Endothelial cell of umbilical vein (primary cell): ENCODE data around the gene GSTCD. TPM values are rescaled to one million over a fixed set of nuclear protein-coding genes. Genes with fewer than 3 reads are reported as not detected.
A peak's percentile ranks its signal among the peaks of the same experiment; 100 is the strongest.

Source experiments
- BruUV-seq: library from RNA; stranded (reverse); fragments of 400-500 nt; replicated peaks from 2 replicates; lab custom pipeline; 2021; lab: Mats Ljungman, UMichigan
- CTCF ChIA-PET: fragments of 300-600, 350-600 bp; sonication (Branson Sonifier 250); formaldehyde crosslinking; loops from one replicate; lab custom pipeline; 2021; ENCODE audit warnings: antibody characterized with exemption, inconsistent platforms; lab: Charles Lee
- POLR2A ChIA-PET: fragments of 300-600, 350-600 bp; sonication (Branson Sonifier 250); formaldehyde crosslinking; loops from one replicate; lab custom pipeline; 2021; ENCODE audit warnings: antibody characterized with exemption, inconsistent platforms; lab: Charles Lee
- DNase-seq: peaks from one replicate; pipeline ENCODE4 v3.0.0-alpha.2; 2011; ENCODE audit warnings: low read depth, low spot score
- FAIRE-seq: peaks from 2 replicates; lab custom pipeline; 2011; peaks lifted over from hg19 to GRCh38; lab: Jason Lieb, UNC
- H2AFZ ChIP-seq: 2 replicates; pipeline ENCODE4 v1.6.0; 2012; ENCODE audit warnings: low read depth, low read length, control low read depth, inconsistent platforms
- H3K27ac ChIP-seq: 2 replicates; pipeline ENCODE4 v1.5.1; 2011; ENCODE audit warnings: low read depth, mild to moderate bottlenecking, control low read depth, low read length, moderate library complexity; ENCODE audit not compliant: insufficient read depth
- H3K27me3 ChIP-seq, 2 experiments: 2 replicates each; pipeline versions ENCODE4 v1.6.0 to v1.6.1; 2011; ENCODE audit warnings: low read length in 2 of 2, mixed read lengths in 1 of 2; ENCODE audit not compliant: control insufficient read depth in 2 of 2, insufficient read depth in 2 of 2
- H3K36me3 ChIP-seq, 2 experiments: 2 replicates in 1 of 2; 3 replicates in 1 of 2; pipeline ENCODE4 v1.5.1; 2011; ENCODE audit warnings: low read length in 2 of 2, mild to moderate bottlenecking in 1 of 2, moderate library complexity in 1 of 2; ENCODE audit not compliant: control insufficient read depth in 2 of 2, insufficient read depth in 2 of 2; ENCODE audit errors: extremely low read depth in 1 of 2
- H3K4me1 ChIP-seq: 3 replicates; pipeline ENCODE4 v1.5.1; 2011; ENCODE audit warnings: mild to moderate bottlenecking, low read length; ENCODE audit not compliant: control insufficient read depth, insufficient read depth; ENCODE audit errors: extremely low read depth
- H3K4me2 ChIP-seq: 2 replicates; pipeline ENCODE4 v1.6.1; 2011; ENCODE audit warnings: low read length, control low read depth, mixed read lengths; ENCODE audit not compliant: insufficient read depth
- H3K4me3 ChIP-seq, 3 experiments: fragments of 200-600 bp in 1 of 3; sonication (generic), shearing (Covaris generic) in 1 of 3; replicated peaks in 1 of 3; 2 replicates each; pipeline ENCODE4 v1.5.1; 2011 to 2016; ENCODE audit warnings: control low read depth in 3 of 3, low read length in 3 of 3, mild to moderate bottlenecking in 2 of 3, inconsistent platforms in 1 of 3, low read depth in 1 of 3, moderate library complexity in 1 of 3; ENCODE audit not compliant: insufficient read depth in 1 of 3
- H3K79me2 ChIP-seq: 2 replicates; pipeline ENCODE4 v1.6.0; 2012; ENCODE audit warnings: low read length, inconsistent platforms; ENCODE audit not compliant: control insufficient read depth, insufficient read depth
- H3K9ac ChIP-seq: replicated peaks from 2 replicates; pipeline ENCODE3; 2011; ENCODE audit warnings: low read length, control low read depth; ENCODE audit not compliant: insufficient read depth; ENCODE audit errors: extremely low read depth
- H3K9me1 ChIP-seq: replicated peaks from 3 replicates; pipeline ENCODE4 v1.6.0; 2011; ENCODE audit warnings: mild to moderate bottlenecking, low read length; ENCODE audit not compliant: control insufficient read depth, insufficient read depth; ENCODE audit errors: extremely low read depth
- H3K9me3 ChIP-seq: replicated peaks from 2 replicates; pipeline ENCODE4 v1.5.1; 2012; ENCODE audit warnings: low read length, inconsistent platforms; ENCODE audit not compliant: control insufficient read depth, insufficient read depth
- H4K20me1 ChIP-seq: replicated peaks from 2 replicates; pipeline ENCODE3; 2011; ENCODE audit warnings: mild to moderate bottlenecking, low read length; ENCODE audit not compliant: control insufficient read depth, insufficient read depth; ENCODE audit errors: extremely low read depth
- EZH2 ChIP-seq: IDR thresholded peaks from 2 replicates; pipeline ENCODE4 v1.6.1; 2012; ENCODE audit warnings: borderline replicate concordance, low read depth, mild to moderate bottlenecking, moderate library complexity, low read length, inconsistent platforms; ENCODE audit not compliant: severe bottlenecking
- FOS ChIP-seq: IDR thresholded peaks from 2 replicates; pipeline ENCODE4 v1.6.1; 2011; ENCODE audit warnings: mild to moderate bottlenecking, low read length, moderate library complexity, borderline replicate concordance; ENCODE audit not compliant: insufficient read depth
- GATA2 ChIP-seq: IDR thresholded peaks from 2 replicates; pipeline ENCODE4 v1.7.0; 2011; ENCODE audit warnings: low read depth, mild to moderate bottlenecking, moderate library complexity, mixed read lengths, low read length; ENCODE audit not compliant: insufficient read length, insufficient read depth
- JUN ChIP-seq: IDR thresholded peaks from 2 replicates; pipeline ENCODE4 v1.6.1; 2011; ENCODE audit warnings: borderline replicate concordance, low read depth; ENCODE audit not compliant: insufficient read length, insufficient read depth
- MYC ChIP-seq: IDR thresholded peaks from one replicate; pipeline ENCODE4 v1.6.1; 2011; ENCODE audit warnings: mild to moderate bottlenecking, low read depth, low read length
- POLR2A ChIP-seq: IDR thresholded peaks from 2 replicates; pipeline ENCODE4 v1.6.1; 2012; ENCODE audit warnings: low read depth, mild to moderate bottlenecking, control low read depth, low read length
- POLR2AphosphoS5 ChIP-seq: IDR thresholded peaks from 2 replicates; pipeline ENCODE4 v1.6.1; 2012; ENCODE audit warnings: low read depth, mild to moderate bottlenecking, control low read depth, low read length, moderate library complexity; ENCODE audit not compliant: insufficient read depth
- dilution Hi-C: fragments of 300-500 bp; cut with MboI; formaldehyde crosslinking; loops from one replicate; pipeline ENCODE4 v1.15.0; 2019; ENCODE audit warnings: low sequenced_read_pairs; ENCODE audit not compliant: extremely low pct_ligation_motif_present
- intact Hi-C: fragments of 100-400 bp; cut with micrococcal nuclease; formaldehyde crosslinking; loops from one replicate; pipeline ENCODE4 v1.10.0; 2022
- polyA plus RNA-seq, 4 experiments: library from polyadenylated mRNA; depleted of rRNA in 3 of 4; stranded (reverse) in 3 of 4; unstranded in 1 of 4; fragments of >200 nt; gene quantifications; 2 replicates each; pipeline versions ENCODE4 v1.2.1 to v1.2.3, GENCODE V29; 2011 to 2012; ENCODE audit warnings: missing spikeins in 1 of 4
- total RNA-seq: library from RNA; stranded (reverse); gene quantifications from 2 replicates; pipeline ENCODE4 v1.2.3, GENCODE V29; 2021
- TF ChIP-seq, protein P1 (sequence below): IDR thresholded peaks from 2 replicates; pipeline ENCODE4 v1.6.1; 2011; ENCODE audit not compliant: insufficient read depth, insufficient read length
- TF ChIP-seq, protein P2 (sequence below), 2 donors: IDR thresholded peaks; 1 replicate in 1 of 2; 2 replicates in 1 of 2; pipeline ENCODE4 v1.5.1; 2011; ENCODE audit warnings: low read length in 2 of 2, mild to moderate bottlenecking in 2 of 2, moderate library complexity in 2 of 2, control low read depth in 1 of 2, inconsistent platforms in 1 of 2, low read depth in 1 of 2; ENCODE audit not compliant: insufficient read depth in 1 of 2; ENCODE audit errors: extremely low read depth in 1 of 2

The GSTCD gene
- total and polyA plus RNA-seq, 2 donors (not counting 3 experiments of a cell fraction or from before 2014, with no cell fraction given) = 3.3 to 11.3 TPM

DNA sequence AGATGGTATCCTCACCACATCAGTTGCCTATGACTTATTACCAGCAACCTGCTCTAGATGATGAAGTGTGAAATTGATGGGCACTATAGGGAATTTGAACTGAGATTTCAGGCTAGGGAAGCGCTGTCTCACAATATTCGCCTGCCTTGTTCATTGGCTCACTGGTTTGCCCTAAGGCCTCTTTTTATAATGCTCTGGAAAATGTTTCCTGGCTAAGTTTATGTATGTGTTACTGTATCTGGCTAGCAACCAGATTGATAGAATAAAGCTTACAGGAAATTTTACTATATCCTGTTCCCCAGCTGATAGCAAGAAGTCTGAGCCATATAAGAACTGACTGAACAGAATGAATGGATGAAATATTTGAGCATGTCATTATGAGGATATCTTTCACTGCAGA, 71.6 kb downstream of the GSTCD start:
- no peaks in the 10 kb centered on the region for H4K20me1 ChIP-seq
- H3K4me1 ChIP-seq = peaks cover 5% of the 10 kb centered on the region
- TF ChIP-seq, protein P1, sequence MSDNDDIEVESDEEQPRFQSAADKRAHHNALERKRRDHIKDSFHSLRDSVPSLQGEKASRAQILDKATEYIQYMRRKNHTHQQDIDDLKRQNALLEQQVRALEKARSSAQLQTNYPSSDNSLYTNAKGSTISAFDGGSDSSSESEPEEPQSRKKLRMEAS = no peak
- TF ChIP-seq GATA2 (no peak), POLR2A (no peak), JUN (no peak), MYC (no peak), FOS (no peak), EZH2 (no peak), POLR2AphosphoS5 (no peak)
- TF ChIP-seq, protein P2, sequence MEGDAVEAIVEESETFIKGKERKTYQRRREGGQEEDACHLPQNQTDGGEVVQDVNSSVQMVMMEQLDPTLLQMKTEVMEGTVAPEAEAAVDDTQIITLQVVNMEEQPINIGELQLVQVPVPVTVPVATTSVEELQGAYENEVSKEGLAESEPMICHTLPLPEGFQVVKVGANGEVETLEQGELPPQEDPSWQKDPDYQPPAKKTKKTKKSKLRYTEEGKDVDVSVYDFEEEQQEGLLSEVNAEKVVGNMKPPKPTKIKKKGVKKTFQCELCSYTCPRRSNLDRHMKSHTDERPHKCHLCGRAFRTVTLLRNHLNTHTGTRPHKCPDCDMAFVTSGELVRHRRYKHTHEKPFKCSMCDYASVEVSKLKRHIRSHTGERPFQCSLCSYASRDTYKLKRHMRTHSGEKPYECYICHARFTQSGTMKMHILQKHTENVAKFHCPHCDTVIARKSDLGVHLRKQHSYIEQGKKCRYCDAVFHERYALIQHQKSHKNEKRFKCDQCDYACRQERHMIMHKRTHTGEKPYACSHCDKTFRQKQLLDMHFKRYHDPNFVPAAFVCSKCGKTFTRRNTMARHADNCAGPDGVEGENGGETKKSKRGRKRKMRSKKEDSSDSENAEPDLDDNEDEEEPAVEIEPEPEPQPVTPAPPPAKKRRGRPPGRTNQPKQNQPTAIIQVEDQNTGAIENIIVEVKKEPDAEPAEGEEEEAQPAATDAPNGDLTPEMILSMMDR (IDR thresholded peaks at IDR 0.05; ENCODE audit: extremely low read depth in 1 of 2, insufficient read depth in 1 of 2, low read depth in 1 of 2, low read length in 2 of 2) = no peak
- no peak for FAIRE-seq
- intact Hi-C loops = no loop called here
- ChIA-PET POLR2A (no interaction called here), CTCF (interaction anchor here (1.1 kb wide), 1 partner anchor 65 kb away, joined by 3 read pairs; no protein-coding TSS in a partner anchor)
- no peaks in the 10 kb centered on the region for H3K27me3 ChIP-seq
- no peaks in the 10 kb centered on the region for H3K9me1 ChIP-seq
- no TSS peak for BruUV-seq
- H3K79me2 ChIP-seq = no peaks in the 10 kb centered on the region
- H3K9ac ChIP-seq = no peak overlapping the region
- no peak overlapping the region for H3K4me3 ChIP-seq
- no peak overlapping the region for H3K4me2 ChIP-seq
- peak; percentile 75 for DNase-seq
- no peak overlapping the region for H2AFZ ChIP-seq
- H3K27ac ChIP-seq = no peak overlapping the region
- no peaks in the 10 kb centered on the region for H3K9me3 ChIP-seq
- no peaks in the 10 kb centered on the region for H3K36me3 ChIP-seq
- dilution Hi-C loops = no loop called here
